HG02798 (cell line): ENCODE measurements around the gene DLG2.
"Not testable (repeated sequence)": the region's sequence is repeated elsewhere in the genome, so short reads cannot be mapped to it uniquely, and the experiment has no call there.

Experiments used
- ATAC-seq: cut with Tn5 transposase; IDR thresholded peaks from one replicate; pipeline ENCODE4 v1.9.1; 2021; ENCODE audit warnings: mild to moderate bottlenecking; ENCODE audit not compliant: unreplicated experiment, poor library complexity

Gene DLG2

DNA sequence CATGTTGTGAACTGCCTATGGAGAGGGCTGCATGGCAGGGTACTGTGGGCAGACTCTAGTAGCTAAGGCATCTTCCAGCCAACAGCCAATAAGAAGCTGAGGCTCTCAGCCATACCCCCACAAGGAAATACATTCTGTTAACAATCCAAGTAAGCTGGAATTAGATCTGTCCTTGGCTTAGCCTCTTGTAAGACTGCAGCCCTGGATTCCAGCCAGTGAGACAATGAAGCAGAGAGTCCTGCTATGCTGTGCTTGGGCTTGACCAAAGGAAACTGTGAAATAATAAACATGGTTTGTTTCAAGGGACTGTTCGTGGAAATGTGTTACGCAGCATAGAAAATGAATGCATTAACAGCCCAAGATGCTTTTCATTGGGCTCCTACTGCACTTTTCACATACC, 1243.6 kb downstream of the DLG2 start:
- ATAC-seq: no peak

DNA sequence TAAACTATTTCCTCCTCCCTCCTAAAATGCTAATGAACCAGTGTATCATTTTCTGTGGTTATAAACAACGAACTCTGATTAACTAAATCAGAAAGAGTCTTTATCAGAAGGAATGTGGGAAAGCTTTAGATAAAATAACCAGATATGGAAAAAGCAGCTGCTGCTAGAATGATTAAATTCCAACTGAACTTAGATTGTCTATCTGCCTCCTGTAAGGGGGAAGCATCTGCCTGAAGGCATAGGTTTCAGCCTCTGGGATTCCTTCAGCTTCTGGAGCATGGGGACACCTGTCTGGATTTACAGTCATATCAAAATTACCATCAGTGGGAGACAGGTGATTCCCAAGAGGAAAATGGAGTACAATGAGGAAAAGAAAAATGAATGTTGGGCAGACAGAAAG, 1245.5 kb downstream of the DLG2 start:
- ATAC-seq: no peak

- ATAC-seq: no peak
Observed at GRCh38 chr11:84372381-84372950, 1254.7 kb downstream of the DLG2 start.

DNA sequence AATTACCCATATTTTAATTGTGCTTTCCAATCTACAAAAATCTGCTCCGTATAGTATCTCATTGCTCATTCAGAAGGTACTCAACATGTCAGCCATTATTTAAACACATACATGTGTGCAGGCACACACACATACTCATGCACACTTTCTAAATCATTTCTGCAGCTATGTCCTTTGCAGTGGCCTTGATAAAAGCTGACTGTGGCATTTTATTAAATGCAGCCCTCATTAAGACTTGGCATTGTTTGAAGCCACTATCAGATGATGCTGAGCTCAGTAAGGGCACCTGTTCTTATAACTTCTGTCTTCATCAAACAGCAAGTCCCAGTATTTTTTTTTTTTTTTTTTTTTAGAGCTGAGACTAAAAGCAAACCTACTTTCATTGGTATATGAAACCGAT, 1269.1 kb downstream of the DLG2 start:
- no peak for ATAC-seq

GRCh38 chr11:84355911-84356310, 1271.2 kb downstream of the DLG2 start:
- ATAC-seq: no peak

DNA sequence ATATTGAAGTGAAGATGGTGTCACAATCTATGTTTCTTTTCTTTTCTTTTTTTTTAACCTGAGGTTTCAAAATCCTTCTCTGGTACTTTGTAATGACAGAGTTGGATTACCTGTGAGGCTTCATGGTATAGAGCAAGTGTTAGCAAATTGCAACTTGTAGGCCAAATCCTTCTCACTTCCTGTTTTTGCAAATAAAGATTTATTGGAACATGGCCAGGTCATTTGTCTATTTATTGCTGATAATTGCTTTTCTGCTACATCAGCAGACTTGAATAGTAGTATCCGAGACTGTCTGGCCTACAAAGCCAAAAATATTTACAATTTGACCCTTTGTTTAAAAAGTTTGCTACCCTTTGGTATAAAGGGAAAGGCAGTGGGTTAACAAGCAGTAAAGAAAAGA, 1281.5 kb downstream of the DLG2 start:
- no peak for ATAC-seq

- ATAC-seq: no peak
Observed at GRCh38 chr11:84345027-84345426, 1282.1 kb downstream of the DLG2 start.

- ATAC-seq: no peak
Observed at GRCh38 chr11:84339796-84340195, 1287.3 kb downstream of the DLG2 start.

- no peak for ATAC-seq
Observed at GRCh38 chr11:84333221-84333620, 1293.9 kb downstream of the DLG2 start.

DNA sequence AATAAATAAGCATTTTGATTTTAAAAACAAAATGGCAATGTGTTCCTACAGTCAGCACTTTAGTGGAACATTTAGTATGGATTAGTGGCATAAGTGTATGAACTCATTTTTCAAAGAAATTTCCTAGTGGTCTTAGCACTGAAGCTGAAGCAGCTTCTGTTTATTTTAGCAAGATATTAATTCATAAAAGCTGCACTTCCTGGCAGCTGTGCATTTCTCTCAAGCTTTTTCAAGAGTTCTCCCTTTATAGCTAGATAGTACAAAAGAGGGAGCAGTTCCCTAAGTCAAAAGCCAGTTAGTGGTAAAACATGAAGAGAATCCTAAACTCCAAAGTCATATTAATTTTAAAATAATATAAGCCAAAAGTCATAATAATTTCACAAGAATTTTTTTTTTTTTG, 1304.9 kb downstream of the DLG2 start:
- ATAC-seq: no peak

GRCh38 chr11:84319863-84320262, 1307.3 kb downstream of the DLG2 start:
- no peak for ATAC-seq

GRCh38 chr11:84316866-84317555, 1310.1 kb downstream of the DLG2 start:
- ATAC-seq: no peak

GRCh38 chr11:84313830-84314359, 1313.2 kb downstream of the DLG2 start:
- no peak for ATAC-seq

- no peak for ATAC-seq
Observed at GRCh38 chr11:84310268-84310667, 1316.9 kb downstream of the DLG2 start.

DNA sequence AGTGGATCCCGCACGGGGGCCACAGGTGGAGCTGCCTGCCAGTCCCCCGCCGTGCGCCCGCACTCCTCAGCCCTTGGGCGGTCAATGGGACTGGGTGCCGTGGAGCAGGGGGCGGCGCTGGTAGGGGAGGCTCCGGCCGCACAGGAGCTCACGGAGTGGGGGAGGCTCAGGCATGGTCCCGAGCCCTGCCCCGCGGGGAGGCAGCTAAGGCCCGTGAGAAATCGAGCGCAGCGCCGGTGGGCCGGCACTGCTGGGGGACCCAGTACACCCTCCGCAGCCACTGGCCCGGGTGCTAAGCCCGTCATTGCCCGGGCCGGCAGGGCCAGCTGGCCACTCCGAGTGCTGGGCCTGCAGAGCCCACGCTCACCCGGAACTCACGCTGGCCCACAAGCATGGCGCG, 1318.7 kb downstream of the DLG2 start:
- not testable (repeated sequence) for ATAC-seq

DNA sequence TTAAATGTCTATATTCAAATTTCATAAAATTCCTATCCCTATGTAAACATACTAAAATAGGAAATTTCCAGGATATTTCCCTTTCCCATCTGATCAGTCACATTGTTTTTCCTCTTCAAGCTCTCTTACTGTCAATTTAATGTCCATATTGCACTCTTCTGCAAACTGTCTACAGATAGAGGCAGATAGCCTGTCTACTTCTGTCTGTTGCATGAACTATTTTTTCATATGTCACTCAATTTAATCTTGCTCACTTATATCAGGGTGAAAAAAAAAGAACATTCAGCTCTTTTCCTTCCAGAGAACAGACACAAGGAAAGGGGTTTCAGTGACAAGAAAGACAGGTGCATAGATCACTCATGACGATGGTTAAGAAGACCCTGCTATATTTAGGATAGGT, 1327.1 kb downstream of the DLG2 start:
- ATAC-seq: no peak

DNA sequence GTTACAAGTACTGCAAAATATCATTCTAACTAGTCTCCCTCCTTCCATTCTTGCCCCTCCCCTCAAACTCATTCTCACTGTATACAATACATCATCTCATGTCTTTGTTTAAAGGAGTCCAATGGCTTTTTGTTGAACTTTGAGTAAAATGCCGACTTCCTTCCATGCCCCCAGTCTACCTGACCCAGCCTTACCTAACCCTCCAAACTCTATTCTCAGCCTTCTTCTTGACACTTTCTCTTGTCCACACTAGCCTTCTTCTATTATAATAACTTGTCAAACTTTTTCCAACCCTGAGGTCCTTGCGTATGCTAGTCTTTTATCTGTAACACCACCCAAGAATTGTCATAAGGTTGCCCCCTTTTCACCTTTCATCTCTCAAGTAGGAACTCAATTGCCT, 1329.6 kb downstream of the DLG2 start:
- no peak for ATAC-seq

DNA sequence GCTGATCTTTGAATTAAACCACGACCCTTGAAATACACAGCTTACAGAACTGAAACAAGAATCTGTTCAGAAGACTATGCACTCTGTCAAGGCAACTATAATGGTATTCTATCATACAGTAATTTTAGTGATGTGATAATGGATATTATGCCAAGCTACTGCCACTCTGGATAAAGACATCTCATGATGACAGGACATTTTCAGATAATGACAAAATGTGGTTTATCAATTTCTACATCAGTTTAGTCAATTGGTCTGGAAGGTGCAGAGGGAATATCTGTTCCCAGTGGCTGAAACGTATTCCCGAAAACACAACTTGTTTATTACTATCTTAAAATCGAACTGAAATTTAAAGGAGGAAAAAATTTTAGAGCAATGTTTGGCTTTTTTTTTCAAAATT, 1331.3 kb downstream of the DLG2 start:
- no peak for ATAC-seq

DNA sequence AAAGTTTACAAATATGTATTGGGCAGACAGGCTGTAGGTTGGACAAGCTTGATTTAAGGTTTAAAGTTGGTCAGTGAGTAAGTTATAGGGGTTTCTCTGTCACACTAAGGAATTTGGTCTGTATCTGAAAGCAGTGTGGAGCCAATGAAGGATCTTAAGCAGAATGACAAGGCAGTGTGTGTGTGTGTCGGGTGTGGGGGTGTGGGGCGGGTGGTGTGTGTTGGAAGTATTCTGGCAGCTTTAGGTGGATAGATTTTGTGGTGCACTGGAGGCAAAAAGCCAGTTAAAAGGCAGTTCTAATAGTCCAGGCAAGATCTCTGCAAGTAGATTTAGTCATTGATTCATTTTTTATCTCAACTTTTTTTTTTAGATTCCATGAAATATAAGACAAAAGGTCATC, 1334.2 kb downstream of the DLG2 start:
- ATAC-seq: no peak

GRCh38 chr11:84292006-84292405, 1335.1 kb downstream of the DLG2 start:
- ATAC-seq: no peak

DNA sequence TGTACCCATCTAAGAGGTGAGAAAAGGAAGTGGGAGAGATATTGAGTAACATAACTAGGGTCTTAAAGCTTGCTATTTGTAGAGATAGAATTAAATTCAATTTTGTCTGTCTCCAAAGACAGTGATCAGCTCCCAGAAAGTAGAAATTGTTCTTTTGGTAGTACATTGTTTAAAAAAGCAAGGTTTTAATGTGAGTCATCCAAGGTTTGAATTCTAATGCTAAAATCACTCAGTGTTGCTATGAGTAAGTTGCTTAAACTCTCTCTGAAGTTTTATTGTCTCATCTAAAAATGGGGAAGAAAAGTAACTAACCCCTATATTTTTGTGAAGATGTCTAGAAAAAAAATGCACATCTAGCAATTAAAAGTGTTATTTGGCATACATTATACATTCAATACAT, 1336.5 kb downstream of the DLG2 start:
- no peak for ATAC-seq

DNA sequence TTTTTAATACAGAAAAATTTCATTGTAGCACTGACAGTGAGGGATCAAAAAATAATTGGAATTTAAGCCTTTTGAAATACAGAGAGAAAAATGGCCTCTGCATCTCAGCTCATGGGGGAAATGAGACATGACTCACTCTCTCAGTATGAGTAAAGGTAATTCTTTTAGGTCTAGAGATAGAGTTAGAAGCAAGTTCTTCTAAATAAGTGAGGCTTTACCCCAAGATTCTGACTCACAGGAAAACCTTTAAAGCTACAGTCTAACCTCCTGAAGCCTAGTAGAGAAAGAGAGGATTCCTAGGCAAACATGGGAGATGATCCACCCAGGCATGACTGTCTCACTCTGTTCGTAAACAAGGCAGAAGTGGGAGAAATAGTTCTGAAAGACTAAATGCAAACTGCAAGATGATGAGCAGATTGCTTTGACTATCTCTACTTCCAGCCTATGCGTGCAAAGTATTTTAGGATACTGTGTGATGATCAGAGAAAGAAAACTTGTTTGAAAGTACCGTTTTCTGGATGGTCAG, 1337.7 kb downstream of the DLG2 start:
- ATAC-seq: peak; percentile 97
